NT2/D1 (cell line): ENCODE results near the gene ZNF528.

Experiments
- DNase-seq: peaks from one replicate; pipeline ENCODE4 v3.0.0-alpha.2; 2011; ENCODE audit warnings: low read depth, low spot score
- H3K27me3 ChIP-seq: 2 replicates; pipeline ENCODE4 v1.6.0; 2011; ENCODE audit warnings: mild to moderate bottlenecking; ENCODE audit not compliant: insufficient read length, insufficient read depth
- H3K36me3 ChIP-seq: 2 replicates; pipeline ENCODE4 v1.6.1; 2011; ENCODE audit warnings: mild to moderate bottlenecking, low read length, mixed read lengths; ENCODE audit not compliant: insufficient read depth, insufficient read length
- H3K4me1 ChIP-seq: 2 replicates; pipeline ENCODE4 v1.5.1; 2011; ENCODE audit not compliant: insufficient read depth, insufficient read length
- H3K4me3 ChIP-seq: 2 replicates; pipeline ENCODE4 v1.5.1; 2011; ENCODE audit warnings: low read depth; ENCODE audit not compliant: insufficient read length
- H3K9ac ChIP-seq: 2 replicates; pipeline ENCODE4 v1.6.0; 2011; ENCODE audit warnings: low read depth; ENCODE audit not compliant: insufficient read length
- H3K9me3 ChIP-seq: 2 replicates; pipeline ENCODE4 v1.5.1; 2011; ENCODE audit warnings: mild to moderate bottlenecking, low read length; ENCODE audit not compliant: insufficient read depth
- SUZ12 ChIP-seq: IDR thresholded peaks from 2 replicates; pipeline ENCODE4 v1.6.1; 2011; ENCODE audit not compliant: insufficient read length, insufficient read depth; ENCODE audit errors: extremely low read depth
- YY1 ChIP-seq: IDR thresholded peaks from 2 replicates; pipeline ENCODE4 v1.6.1; 2011; ENCODE audit not compliant: insufficient read length, insufficient read depth
- ZNF274 ChIP-seq: IDR thresholded peaks from 2 replicates; pipeline ENCODE4 v1.6.1; 2011; ENCODE audit warnings: mild to moderate bottlenecking, low read depth, low read length

Gene ZNF528

GRCh38 chr19:52464798-52465470 is 67.3 kb downstream of the ZNF528 start:
- H3K36me3 ChIP-seq = peaks cover 15% of the 10 kb centered on the region
- no peak overlapping the region for H3K4me3 ChIP-seq
- no peak for DNase-seq
- no peaks in the 10 kb centered on the region for H3K27me3 ChIP-seq
- no peak overlapping the region for H3K9ac ChIP-seq
- TF ChIP-seq ZNF274 (no peak), YY1 (no peak), SUZ12 (no peak)
- H3K4me1 ChIP-seq = no peaks in the 10 kb centered on the region
- peaks cover 100% of the 10 kb centered on the region for H3K9me3 ChIP-seq
